Ishikawa (cell line): ENCODE data around the gene ACOT8.

Experiments
- CEBPB ChIP-seq: IDR thresholded peaks from 2 replicates; pipeline ENCODE4 v1.6.1; 2012
- CREB1 ChIP-seq: IDR thresholded peaks from 2 replicates; pipeline ENCODE4 v1.6.1; 2012; ENCODE audit warnings: low read depth
- EGR1 ChIP-seq: IDR thresholded peaks from 2 replicates; pipeline ENCODE4 v1.6.1; 2012
- EP300 ChIP-seq: IDR thresholded peaks from 2 replicates; pipeline ENCODE4 v1.6.1; 2012; ENCODE audit warnings: borderline replicate concordance
- FOXM1 ChIP-seq: IDR thresholded peaks from 2 replicates; pipeline ENCODE4 v1.6.1; 2012; ENCODE audit warnings: low read depth, borderline replicate concordance
- MAX ChIP-seq: IDR thresholded peaks from 2 replicates; pipeline ENCODE4 v1.6.1; 2012
- NFIC ChIP-seq: IDR thresholded peaks from 2 replicates; pipeline ENCODE4 v1.6.1; 2012
- RAD21 ChIP-seq: IDR thresholded peaks from 2 replicates; pipeline ENCODE4 v1.6.1; 2012; ENCODE audit warnings: low read depth
- REST ChIP-seq: IDR thresholded peaks from 2 replicates; pipeline ENCODE4 v1.6.1; 2012; ENCODE audit warnings: low read depth, mild to moderate bottlenecking
- TAF1 ChIP-seq: IDR thresholded peaks from 2 replicates; pipeline ENCODE4 v1.6.1; 2012; ENCODE audit warnings: low read depth, mild to moderate bottlenecking
- TCF12 ChIP-seq: IDR thresholded peaks from 2 replicates; pipeline ENCODE4 v1.6.1; 2012; ENCODE audit warnings: low read depth
- TEAD4 ChIP-seq: IDR thresholded peaks from 2 replicates; pipeline ENCODE4 v1.6.1; 2012
- USF1 ChIP-seq: IDR thresholded peaks from 2 replicates; pipeline ENCODE4 v1.6.1; 2012
- YY1 ChIP-seq: IDR thresholded peaks from 2 replicates; pipeline ENCODE4 v1.6.1; 2012; ENCODE audit warnings: low read depth
- ZBTB7A ChIP-seq: IDR thresholded peaks from 2 replicates; pipeline ENCODE4 v1.6.1; 2012; ENCODE audit warnings: low read depth

The ACOT8 gene

GRCh38 chr20:45857882-45858216, 657 bp upstream of the ACOT8 start:
- TF ChIP-seq NFIC, result no peak
- TF ChIP-seq ZBTB7A, result no peak
- no peak for TF ChIP-seq FOXM1
- TF ChIP-seq MAX, result no peak
- TF ChIP-seq REST, result no peak
- TF ChIP-seq EP300, result no peak
- TF ChIP-seq TCF12, result no peak
- TF ChIP-seq RAD21, result no peak
- TF ChIP-seq EGR1, result no peak
- TF ChIP-seq CEBPB, result no peak
- TF ChIP-seq YY1, result no peak
- no peak for TF ChIP-seq USF1
- TF ChIP-seq CREB1, result no peak
- TF ChIP-seq TEAD4, result no peak
- no peak for TF ChIP-seq TAF1

- TF ChIP-seq EP300 (no peak), MAX (no peak), CEBPB (no peak), REST (no peak), TCF12 (no peak), YY1 (no peak), FOXM1 (no peak), NFIC (no peak), TAF1 (no peak), CREB1 (no peak), RAD21 (no peak), USF1 (no peak), EGR1 (no peak), TEAD4 (no peak)
Observed at GRCh38 chr20:45853484-45853883, 3.7 kb downstream of the ACOT8 start.

- TF ChIP-seq RAD21, result no peak
- no peak for TF ChIP-seq TCF12
- TF ChIP-seq EGR1, result no peak
- TF ChIP-seq REST, result no peak
- no peak for TF ChIP-seq TAF1
- no peak for TF ChIP-seq NFIC
- no peak for TF ChIP-seq MAX
- no peak for TF ChIP-seq CREB1
- TF ChIP-seq EP300, result no peak
- no peak for TF ChIP-seq YY1
- TF ChIP-seq TEAD4, result no peak
- no peak for TF ChIP-seq ZBTB7A
- TF ChIP-seq FOXM1, result no peak
- TF ChIP-seq USF1, result no peak
- TF ChIP-seq CEBPB, result no peak
Observed at GRCh38 chr20:45852326-45852725, 4.9 kb downstream of the ACOT8 start.

GRCh38 chr20:45851501-45851900, 5.7 kb downstream of the ACOT8 start:
- TF ChIP-seq CREB1, result no peak
- no peak for TF ChIP-seq EP300
